Fibroblast of the aortic adventitia (primary cell): Measurements from ENCODE around the gene RPS19. TPM values are rescaled to one million over a fixed set of nuclear protein-coding genes. Genes with fewer than 3 reads are reported as not detected.
"Not testable (repeated sequence)": the region's sequence is repeated elsewhere in the genome, so short reads cannot be mapped to it uniquely, and the experiment has no call there.

Experiments
- DNase-seq: peaks from one replicate; pipeline ENCODE4 v3.0.0-alpha.2; 2010; ENCODE audit warnings: low read depth
- H3K4me3 ChIP-seq: 2 replicates; pipeline ENCODE4 v1.5.1; 2011; ENCODE audit warnings: low read depth, mild to moderate bottlenecking, control low read depth, low read length, moderate library complexity
- total RNA-seq: library from RNA; depleted of rRNA; stranded (reverse); fragments of >200 nt; gene quantifications from 2 replicates; pipeline ENCODE4 v1.2.3, GENCODE V29; 2012; ENCODE audit warnings: low replicate concordance
- TF ChIP-seq, protein P1 (sequence below): IDR thresholded peaks from 2 replicates; pipeline ENCODE4 v1.5.1; 2011; ENCODE audit warnings: mild to moderate bottlenecking, low read length, control low read depth, inconsistent platforms; ENCODE audit not compliant: insufficient read depth

The RPS19 gene
- total RNA-seq, 1 donor: 1,080 TPM

DNA sequence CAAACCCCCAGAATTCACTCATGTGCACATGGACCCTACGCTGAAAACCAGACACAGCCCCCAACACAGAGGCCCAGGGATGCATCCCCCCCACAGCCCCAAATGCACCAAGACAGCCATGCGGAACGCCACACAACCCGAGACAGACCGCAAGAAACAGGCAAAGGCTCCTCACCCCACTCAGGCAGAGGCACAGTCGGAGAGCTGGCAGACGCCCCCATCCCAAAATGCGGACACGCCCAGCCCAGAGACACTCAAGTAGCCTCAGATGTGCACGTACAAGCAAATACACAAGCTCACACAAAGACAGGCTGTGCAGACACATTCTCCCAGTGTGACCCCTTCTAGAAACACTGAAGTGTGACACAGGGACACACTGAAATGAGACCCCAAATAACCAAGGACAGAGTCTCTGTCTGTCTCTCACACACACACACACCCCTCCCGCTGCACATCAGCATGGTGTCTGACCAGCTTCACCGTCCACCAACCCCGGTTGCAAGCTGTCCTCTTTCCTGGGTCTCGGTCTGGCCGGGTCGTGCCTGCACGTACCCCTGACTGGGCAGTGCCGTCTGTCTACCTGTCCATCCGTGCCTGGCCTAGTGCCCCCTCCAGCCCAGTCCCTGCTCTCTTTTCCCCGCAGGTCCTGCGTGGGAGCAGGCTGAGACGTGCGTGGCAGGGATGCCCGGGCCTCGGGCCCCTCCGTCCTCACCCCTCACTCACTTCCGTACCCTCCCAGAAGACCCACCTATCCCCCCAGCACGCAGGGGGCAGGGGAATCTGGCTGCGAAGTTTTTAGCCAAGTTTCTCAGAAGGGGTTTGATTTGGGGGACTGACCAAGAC, 52.1 kb downstream of the RPS19 start:
- TF ChIP-seq, protein P1, sequence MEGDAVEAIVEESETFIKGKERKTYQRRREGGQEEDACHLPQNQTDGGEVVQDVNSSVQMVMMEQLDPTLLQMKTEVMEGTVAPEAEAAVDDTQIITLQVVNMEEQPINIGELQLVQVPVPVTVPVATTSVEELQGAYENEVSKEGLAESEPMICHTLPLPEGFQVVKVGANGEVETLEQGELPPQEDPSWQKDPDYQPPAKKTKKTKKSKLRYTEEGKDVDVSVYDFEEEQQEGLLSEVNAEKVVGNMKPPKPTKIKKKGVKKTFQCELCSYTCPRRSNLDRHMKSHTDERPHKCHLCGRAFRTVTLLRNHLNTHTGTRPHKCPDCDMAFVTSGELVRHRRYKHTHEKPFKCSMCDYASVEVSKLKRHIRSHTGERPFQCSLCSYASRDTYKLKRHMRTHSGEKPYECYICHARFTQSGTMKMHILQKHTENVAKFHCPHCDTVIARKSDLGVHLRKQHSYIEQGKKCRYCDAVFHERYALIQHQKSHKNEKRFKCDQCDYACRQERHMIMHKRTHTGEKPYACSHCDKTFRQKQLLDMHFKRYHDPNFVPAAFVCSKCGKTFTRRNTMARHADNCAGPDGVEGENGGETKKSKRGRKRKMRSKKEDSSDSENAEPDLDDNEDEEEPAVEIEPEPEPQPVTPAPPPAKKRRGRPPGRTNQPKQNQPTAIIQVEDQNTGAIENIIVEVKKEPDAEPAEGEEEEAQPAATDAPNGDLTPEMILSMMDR: no peak
- DNase-seq: no peak
- no peak overlapping the region for H3K4me3 ChIP-seq

DNA sequence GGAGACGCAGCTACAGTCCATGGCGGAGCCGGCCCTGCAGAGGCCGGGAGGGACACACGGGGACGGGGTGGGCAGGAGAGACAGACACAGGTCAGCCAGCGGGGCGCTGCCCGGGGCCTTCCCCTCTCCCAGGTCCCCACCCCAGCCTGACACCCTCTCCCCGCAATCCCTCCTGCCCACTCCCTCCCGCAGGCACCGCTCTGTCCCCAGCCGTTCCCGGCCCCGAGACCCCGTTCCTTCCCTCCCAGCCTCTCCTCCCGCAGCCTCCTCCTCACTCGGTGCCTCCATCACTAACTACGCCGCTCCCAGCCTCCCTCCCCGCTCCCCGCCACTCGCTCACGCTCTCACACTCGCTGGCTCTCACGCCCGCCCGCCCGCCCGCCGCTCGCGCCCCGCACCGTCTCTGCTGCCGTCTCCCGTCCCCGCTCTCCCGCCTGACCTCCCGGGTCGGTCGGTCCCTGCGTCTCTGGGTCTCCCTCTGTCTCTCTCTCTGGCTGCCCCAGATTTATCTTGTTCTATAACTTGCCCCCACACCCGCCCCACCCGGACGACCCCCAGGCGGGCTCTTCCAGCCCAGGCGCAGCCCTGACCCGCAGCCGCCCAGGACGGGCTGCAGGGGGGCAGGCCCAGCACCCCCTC, 53.0 kb downstream of the RPS19 start:
- no peak overlapping the region for H3K4me3 ChIP-seq
- no peak for DNase-seq
- TF ChIP-seq, protein P1: no peak

DNA sequence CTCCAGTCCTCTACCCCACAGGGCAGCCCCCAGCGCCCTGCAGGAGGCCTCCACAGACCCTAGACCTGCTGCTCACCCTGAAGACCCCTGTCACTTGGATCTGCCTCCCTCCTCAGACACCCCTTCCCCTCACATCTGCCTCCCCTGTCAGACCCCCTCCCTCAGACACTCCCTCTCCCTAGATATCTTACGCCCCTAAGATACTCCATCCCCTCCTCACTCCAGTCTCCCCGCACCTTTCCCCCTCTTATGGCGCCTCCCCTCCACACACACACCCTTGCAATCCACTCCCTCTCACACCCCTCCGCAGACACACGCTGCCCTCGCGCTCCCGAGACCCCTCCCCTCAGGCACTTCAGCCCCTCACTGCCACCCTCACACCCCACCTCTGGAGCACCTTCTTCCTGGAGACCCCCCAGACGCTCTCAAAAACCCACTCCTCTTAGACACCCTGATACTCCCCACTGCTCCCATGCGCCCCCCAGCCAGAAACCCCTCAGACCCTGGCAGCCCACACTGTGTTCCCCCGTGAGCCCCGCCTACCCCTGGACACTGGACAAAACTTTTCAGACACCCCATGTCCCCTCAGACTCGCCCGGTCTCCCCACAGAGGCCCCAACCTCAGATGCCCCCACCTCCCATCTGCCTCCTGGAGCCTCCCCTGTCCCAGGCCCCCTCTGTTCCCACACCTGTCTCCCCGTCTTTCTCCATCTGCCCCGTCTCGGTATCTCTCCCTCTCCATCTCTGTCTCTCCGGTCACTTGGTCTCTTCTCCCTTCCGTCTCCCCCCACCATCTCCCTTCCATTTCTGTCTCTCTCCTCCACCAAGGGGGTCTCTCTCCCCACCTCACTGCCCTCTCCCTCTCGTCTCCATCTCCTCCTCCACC, 53.7 kb downstream of the RPS19 start:
- DNase-seq: no peak
- no peak overlapping the region for H3K4me3 ChIP-seq
- TF ChIP-seq, protein P1: no peak

DNA sequence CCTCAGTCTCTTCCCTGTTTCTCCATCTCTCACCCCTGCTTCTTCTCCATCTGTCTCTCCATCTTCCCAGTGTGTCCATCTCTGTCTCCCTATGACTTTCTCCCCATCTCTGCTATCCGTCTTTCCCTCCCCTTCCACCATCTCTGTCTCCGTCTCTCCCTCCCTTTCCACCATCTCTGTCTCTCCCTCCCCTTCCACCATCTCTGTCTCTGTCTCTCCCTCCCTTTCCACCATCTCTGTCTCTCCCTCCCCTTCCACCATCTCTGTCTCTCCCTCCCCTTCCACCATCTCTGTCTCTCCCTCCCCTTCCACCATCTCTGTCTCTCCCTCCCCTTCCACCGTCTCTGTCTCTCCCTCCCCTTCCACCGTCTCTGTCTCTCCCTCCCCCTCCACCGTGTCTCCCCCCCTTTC, 54.4 kb downstream of the RPS19 start:
- H3K4me3 ChIP-seq, DNase-seq: not testable (repeated sequence)

DNA sequence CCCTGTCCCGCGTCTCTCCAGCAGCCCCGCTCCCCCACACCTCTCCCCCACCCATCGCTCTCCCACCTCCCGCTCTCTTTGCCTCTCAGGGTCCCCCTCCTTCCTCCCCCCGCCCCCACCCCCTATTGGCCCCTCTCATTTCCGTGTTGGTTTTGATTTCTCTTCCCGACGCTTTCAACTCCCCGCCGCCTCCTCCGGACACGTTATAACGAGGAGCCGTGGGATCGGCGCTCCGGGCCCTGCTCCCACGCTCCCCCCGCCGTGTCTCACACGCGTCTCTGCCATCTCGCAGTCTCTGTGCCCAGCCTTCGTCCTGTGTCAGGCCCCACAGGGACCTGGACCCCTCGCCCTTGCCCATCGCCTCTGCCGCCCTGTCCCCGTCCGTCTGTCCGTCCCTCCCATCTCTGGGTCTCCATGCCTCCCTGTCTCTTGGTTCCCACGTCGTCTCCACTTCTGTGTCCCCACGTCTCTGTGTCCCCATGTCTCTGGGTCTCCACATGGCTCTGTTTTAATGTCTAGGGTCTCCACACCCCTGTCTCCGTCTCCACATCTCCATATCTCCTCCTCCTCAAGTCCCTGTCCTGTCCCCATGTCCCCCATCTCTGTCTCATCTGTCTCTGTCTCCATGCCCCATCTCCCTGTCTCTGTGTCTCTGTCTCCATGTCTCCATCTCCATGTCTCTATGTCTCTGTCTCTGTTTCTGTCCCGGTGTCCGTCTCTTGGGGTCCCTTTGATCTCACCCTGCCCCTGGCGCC, 55.1 kb downstream of the RPS19 start:
- H3K4me3 ChIP-seq: no peak overlapping the region
- no peak for DNase-seq
- TF ChIP-seq, protein P1: no peak

DNA sequence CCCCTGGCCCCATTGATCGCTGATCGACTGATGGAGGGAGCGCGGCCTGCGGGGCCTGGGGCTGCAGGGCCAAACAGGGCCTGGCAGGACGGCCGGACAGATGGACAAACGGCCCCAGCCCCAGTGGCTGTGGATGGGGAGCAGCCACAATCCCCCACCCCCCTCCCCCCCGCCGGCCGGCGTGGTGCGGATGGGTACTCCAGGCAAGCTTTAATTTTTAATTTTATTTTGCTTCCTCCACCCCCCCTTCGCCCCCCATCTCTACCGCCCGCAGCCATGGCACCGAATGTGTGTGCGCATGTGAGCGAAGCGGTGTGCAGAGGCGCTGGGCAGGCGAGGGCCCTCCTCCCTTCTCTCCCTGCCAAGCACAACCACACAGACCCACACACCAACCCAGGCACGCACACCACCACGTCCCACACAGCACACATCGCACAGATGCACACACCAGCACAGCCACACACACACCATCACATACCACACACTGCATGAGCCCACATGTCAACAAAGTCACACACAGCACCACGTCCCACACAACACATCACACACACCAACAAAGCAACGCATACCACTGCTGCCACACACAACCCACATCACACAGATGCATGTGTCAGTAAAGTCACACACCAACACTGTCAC, 55.8 kb downstream of the RPS19 start:
- H3K4me3 ChIP-seq: no peak overlapping the region
- DNase-seq: no peak
- TF ChIP-seq, protein P1: no peak
